C4-2B (cell line): ENCODE results near the gene TNFRSF13B.

Experiments used
- CTCF ChIP-seq: fragments of 450-650 bp; conservative IDR thresholded peaks from 2 replicates; pipeline ENCODE4 v1.5.1; 2017; ENCODE audit warnings: mild to moderate bottlenecking
- ZFX ChIP-seq: fragments of 450-650 bp; IDR thresholded peaks from 2 replicates; pipeline ENCODE4 v1.6.1; 2017

- TF ChIP-seq CTCF (no peak), ZFX (no peak)
Measured at GRCh38 chr17:16944334-16945135, 27.4 kb downstream of the TNFRSF13B start.
